ENCODE data around the gene PSAT1. TPM values are rescaled to one million over a fixed set of nuclear protein-coding genes. Genes with fewer than 3 reads are reported as not detected.

Gene PSAT1
- total RNA-seq, 1 donor from 2014 or later = 83.3 TPM

DNA sequence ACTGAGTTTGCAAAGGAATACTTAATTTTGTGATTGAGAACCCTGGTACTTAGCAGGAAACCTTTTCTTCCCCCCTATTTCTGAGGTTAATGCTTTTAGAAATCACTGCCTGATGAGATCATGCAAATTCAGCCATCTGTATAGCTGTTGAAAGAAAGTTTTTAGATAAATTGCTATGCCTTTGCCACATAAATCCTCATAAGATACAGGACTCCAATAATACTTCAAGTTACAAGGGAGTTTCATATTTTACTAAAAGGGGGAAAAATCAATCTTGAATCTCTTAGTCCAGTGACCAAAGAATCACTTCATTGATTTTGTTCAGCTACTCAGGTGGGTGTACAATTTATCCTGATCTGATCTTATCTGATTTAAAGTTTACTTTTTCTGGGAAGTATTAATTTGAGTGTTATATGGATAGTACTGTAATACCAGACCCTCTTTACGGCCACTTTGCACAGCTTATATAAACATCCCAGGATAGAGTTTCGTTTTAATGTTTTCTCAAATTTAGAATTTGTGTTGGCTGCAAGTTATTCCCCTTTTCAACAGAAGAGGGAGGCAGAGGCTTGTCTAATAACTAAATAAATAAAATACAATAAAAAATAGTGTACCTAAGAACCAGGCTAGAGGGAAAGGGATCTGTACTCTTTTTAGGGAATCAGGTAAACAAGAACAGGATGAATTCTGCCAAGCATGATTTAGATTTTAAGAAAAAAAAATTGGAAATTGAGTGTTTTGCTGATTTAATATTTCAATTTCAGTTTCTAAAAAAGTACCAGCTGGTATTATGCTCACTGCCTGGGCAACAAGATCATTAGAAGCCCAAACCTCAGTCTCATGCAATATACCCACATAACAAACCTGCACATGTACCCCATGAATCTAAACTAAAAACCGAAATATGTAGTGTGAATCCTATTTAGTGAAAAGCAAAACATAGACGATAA, 69.1 kb downstream of the PSAT1 start:
- Mint-ChIP-seq H3K27me3 (ENCODE audit: unreplicated experiment) (peaks cover 3% of the 10 kb centered on the region), H3K9me3 (ENCODE audit: unreplicated experiment) (no peaks in the 10 kb centered on the region), H3K27ac (ENCODE audit: unreplicated experiment) (no peak overlapping the region), H3K36me3 (ENCODE audit: unreplicated experiment) (no peaks in the 10 kb centered on the region), H3K4me3 (ENCODE audit: unreplicated experiment) (no peak overlapping the region), H3K4me1 (ENCODE audit: low read depth, unreplicated experiment) (peaks cover 8% of the 10 kb centered on the region)
- TF ChIP-seq, protein P1, sequence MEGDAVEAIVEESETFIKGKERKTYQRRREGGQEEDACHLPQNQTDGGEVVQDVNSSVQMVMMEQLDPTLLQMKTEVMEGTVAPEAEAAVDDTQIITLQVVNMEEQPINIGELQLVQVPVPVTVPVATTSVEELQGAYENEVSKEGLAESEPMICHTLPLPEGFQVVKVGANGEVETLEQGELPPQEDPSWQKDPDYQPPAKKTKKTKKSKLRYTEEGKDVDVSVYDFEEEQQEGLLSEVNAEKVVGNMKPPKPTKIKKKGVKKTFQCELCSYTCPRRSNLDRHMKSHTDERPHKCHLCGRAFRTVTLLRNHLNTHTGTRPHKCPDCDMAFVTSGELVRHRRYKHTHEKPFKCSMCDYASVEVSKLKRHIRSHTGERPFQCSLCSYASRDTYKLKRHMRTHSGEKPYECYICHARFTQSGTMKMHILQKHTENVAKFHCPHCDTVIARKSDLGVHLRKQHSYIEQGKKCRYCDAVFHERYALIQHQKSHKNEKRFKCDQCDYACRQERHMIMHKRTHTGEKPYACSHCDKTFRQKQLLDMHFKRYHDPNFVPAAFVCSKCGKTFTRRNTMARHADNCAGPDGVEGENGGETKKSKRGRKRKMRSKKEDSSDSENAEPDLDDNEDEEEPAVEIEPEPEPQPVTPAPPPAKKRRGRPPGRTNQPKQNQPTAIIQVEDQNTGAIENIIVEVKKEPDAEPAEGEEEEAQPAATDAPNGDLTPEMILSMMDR (IDR thresholded peaks at IDR 0.05; ENCODE audit: partially characterized antibody, unreplicated experiment) = peak; percentile 67
- DNase-seq = no peak

DNA sequence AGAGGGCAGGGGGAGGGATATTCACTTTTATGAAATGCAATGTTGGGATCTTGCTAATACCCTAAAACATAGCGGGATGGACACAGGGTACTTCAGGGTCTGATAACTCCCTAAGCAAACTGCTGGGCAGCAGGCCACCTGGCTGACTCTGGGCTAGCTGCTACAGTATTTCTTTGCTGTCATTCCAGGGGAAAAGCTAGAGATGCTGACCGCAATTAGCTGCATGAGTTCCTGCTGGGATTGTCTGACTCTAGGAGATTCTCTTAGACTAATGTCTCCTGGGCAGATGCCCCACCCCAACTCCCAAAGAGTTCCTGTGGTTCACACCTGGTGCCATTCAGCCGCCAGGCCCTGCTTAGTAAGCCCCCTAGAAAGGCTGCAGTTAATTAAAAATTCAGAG, 69.9 kb downstream of the PSAT1 start:
- H3K4me3 Mint-ChIP-seq (ENCODE audit: unreplicated experiment) = no peak overlapping the region
- H3K27me3 Mint-ChIP-seq (ENCODE audit: unreplicated experiment) = peaks cover 3% of the 10 kb centered on the region
- TF ChIP-seq, protein P1 (IDR thresholded peaks at IDR 0.05; ENCODE audit: partially characterized antibody, unreplicated experiment) = no peak
- no peaks in the 10 kb centered on the region for H3K9me3 Mint-ChIP-seq (ENCODE audit: unreplicated experiment)
- H3K27ac Mint-ChIP-seq (ENCODE audit: unreplicated experiment) = no peak overlapping the region
- no peak for DNase-seq
- H3K36me3 Mint-ChIP-seq (ENCODE audit: unreplicated experiment) = no peaks in the 10 kb centered on the region
- peaks cover 8% of the 10 kb centered on the region for H3K4me1 Mint-ChIP-seq (ENCODE audit: low read depth, unreplicated experiment)

DNA sequence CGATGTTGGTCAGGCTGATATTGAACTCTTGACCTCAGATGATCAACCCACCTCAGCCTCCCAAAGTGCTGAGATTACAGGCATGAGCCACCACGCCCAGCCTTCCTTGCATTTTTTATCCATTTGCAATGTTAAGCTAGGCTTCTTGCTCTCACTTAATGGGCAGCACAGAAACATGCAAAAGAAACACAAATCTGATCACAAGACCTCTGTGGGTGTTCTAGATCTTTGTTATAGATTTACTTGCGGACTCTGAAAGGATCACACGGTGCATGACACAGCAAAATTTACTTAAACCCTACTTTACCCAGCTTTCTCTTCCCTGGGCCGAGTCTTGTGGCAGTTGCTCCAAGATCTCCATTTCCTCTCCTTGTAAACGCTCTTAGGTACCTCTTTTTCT, 71.3 kb downstream of the PSAT1 start:
- no peak overlapping the region for H3K27ac Mint-ChIP-seq (ENCODE audit: unreplicated experiment)
- H3K9me3 Mint-ChIP-seq (ENCODE audit: unreplicated experiment) = no peaks in the 10 kb centered on the region
- TF ChIP-seq, protein P1 (IDR thresholded peaks at IDR 0.05; ENCODE audit: partially characterized antibody, unreplicated experiment) = no peak
- DNase-seq = no peak
- no peak overlapping the region for H3K4me3 Mint-ChIP-seq (ENCODE audit: unreplicated experiment)
- no peaks in the 10 kb centered on the region for H3K36me3 Mint-ChIP-seq (ENCODE audit: unreplicated experiment)
- peaks cover 6% of the 10 kb centered on the region for H3K4me1 Mint-ChIP-seq (ENCODE audit: low read depth, unreplicated experiment)
- peaks cover 6% of the 10 kb centered on the region for H3K27me3 Mint-ChIP-seq (ENCODE audit: unreplicated experiment)

DNA sequence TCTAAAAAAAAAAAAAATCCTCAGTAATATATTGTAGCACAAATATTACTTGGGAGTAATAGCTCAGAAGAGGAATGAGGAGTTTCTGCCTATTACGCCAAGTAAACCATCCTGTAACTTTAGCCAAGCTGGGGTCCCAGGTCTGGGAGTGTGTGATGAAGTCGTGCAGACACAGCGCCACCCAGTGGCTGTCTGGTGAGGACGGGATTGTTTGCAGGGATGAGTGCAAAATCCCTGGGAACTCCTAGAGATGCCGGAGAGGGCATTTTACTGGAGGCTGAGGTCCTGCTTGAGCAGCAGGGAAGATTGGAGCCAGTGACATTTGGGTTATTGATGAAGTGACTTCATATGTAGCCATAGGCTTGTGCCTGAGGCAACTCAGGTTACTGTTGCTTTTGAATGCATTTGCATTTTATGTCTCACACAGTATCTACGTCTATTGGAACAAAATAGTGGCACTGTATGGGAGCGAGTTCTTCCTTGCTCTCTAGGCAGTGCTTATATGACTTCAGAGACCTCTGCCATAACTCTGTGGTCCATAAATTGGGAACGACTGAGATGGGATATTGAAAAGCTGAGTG, 72.8 kb downstream of the PSAT1 start:
- peak; percentile 90 for DNase-seq
- Mint-ChIP-seq H3K4me1 (ENCODE audit: low read depth, unreplicated experiment) (peaks cover 6% of the 10 kb centered on the region), H3K4me3 (ENCODE audit: unreplicated experiment) (no peak overlapping the region), H3K9me3 (ENCODE audit: unreplicated experiment) (no peaks in the 10 kb centered on the region), H3K27me3 (ENCODE audit: unreplicated experiment) (peaks cover 5% of the 10 kb centered on the region), H3K36me3 (ENCODE audit: unreplicated experiment) (no peaks in the 10 kb centered on the region), H3K27ac (ENCODE audit: unreplicated experiment) (no peak overlapping the region)
- TF ChIP-seq, protein P1 (IDR thresholded peaks at IDR 0.05; ENCODE audit: partially characterized antibody, unreplicated experiment) = peak; percentile 90

DNA sequence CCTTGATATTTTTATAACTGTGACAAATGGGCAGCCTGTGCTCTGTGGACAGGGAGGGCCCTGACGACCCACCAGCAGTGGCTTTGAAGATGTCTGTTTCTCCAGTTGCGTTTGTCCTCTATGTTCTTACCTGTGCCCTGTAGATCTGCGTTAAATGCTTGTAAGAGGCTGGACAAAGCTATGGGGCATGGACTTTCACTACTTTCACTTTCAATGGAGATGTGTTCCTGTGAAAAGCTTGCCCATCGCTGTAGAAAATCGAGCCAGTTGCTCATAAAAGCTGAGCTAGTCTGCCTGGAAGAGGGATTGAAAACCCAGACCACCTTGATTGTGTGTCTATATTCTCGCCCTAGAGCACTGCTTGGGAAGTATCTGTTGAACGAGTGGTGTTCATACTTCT, 74.1 kb downstream of the PSAT1 start:
- no peak for DNase-seq
- Mint-ChIP-seq H3K27me3 (ENCODE audit: unreplicated experiment) (peaks cover 5% of the 10 kb centered on the region), H3K4me3 (ENCODE audit: unreplicated experiment) (no peak overlapping the region), H3K9me3 (ENCODE audit: unreplicated experiment) (no peaks in the 10 kb centered on the region), H3K36me3 (ENCODE audit: unreplicated experiment) (no peaks in the 10 kb centered on the region), H3K4me1 (ENCODE audit: low read depth, unreplicated experiment) (peaks cover 1% of the 10 kb centered on the region), H3K27ac (ENCODE audit: unreplicated experiment) (no peak overlapping the region)
- TF ChIP-seq, protein P1 (IDR thresholded peaks at IDR 0.05; ENCODE audit: partially characterized antibody, unreplicated experiment) = no peak

All from glutamatergic neuron (in vitro differentiated cells).